NCI-H1417 treated with DMSO at 0.1 percent for 48 hours (cell line): ENCODE results near the gene EFHD2.
"Not testable (repeated sequence)": the region's sequence is repeated elsewhere in the genome, so short reads cannot be mapped to it uniquely, and the experiment has no call there.

ENCODE experiments used
- DNase-seq: peaks from one replicate; lab custom pipeline; 2025; lab: John Stamatoyannopoulos, UW

EFHD2 gene, protein sequence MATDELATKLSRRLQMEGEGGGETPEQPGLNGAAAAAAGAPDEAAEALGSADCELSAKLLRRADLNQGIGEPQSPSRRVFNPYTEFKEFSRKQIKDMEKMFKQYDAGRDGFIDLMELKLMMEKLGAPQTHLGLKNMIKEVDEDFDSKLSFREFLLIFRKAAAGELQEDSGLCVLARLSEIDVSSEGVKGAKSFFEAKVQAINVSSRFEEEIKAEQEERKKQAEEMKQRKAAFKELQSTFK

DNA sequence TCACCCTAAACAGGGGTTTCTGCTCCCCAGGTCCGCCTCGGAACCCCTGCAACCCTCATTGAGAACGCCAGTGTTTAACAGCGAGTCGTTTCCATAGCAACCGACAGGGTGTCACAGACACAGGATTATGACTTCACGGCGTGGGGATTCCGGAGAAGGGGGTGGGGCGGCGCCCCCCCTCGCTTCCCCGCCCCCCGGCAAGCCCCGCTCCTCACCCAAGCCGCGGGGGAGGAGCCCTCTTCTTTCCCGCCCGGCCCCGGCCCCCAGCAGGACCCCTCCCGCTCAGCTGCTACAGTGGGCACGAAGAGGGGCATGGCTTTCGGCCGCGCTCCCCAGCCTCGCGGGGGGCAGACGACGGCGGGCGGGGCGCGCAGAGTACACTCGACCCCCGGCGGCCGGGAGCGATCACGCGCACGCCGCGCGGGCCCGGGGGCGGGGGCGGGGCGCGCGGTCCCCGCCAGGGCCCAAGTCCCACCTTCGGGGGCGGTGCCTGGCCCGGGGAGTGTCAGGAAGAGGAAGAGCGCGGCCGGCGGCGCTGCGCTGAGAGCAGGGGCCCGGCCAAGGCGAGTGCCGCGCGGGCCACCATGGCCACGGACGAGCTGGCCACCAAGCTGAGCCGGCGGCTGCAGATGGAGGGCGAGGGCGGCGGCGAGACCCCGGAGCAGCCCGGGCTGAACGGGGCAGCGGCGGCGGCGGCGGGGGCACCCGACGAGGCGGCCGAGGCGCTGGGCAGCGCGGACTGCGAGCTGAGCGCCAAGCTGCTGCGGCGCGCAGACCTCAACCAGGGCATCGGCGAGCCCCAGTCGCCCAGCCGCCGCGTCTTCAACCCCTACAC, at the start of gene EFHD2:
Gene EFHD2 (plus strand): TSS at position 501 of the 835 bp plus-strand sequence. CDS start 84 bp downstream, at position 585.
- peak; percentile 29 for DNase-seq

DNA sequence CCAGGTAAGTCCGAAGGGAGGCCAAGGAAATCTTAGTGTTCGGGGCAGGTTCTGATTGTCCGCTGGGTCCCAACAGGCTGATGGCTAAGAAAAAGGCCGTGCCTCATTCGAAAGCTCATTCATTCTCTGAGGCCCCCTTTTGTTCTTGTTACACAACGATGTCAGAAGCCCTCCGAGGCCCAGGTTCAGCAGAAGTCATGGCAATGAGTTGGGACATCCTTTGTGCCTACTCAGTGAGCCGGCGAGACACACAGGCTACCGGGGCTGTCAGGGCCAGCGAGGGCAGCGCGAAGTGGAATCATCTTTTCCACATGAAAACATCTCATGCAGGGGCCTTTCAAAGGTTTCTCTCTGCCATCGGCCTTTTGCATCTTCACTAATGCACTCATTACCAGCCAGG, 49.0 kb upstream of the EFHD2 start:
- no peak for DNase-seq

DNA sequence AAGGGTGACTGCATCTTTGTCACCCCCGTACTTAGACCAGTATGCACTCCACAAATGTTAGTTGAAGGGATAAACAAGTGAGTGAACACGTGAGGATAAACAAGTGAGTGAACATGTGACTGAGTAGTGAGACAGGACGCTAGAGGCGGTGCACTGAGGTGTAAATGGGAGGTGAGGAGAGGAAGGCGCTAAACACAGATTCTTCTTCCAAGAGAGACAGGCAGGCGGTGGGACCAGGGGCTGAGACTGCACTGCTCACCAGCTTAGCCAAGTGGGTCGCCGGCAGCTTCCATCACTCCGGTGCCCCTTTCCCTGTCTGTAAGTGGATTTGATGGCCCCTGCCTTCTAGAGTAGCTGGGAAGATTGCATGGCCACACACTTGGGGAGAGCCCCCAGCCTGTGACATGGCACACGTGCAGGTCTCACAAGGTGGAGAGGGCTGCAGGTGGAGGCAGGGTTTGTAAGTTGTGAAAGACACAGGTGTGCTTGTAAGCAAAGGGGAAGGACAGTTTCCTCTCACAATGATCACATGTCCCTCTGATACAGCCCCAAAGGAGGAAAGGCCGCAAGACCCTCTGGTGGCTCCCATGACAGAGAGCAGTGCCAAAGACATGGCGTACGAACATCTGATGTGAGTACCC, 47.5 kb upstream of the EFHD2 start:
- DNase-seq: no peak

DNA sequence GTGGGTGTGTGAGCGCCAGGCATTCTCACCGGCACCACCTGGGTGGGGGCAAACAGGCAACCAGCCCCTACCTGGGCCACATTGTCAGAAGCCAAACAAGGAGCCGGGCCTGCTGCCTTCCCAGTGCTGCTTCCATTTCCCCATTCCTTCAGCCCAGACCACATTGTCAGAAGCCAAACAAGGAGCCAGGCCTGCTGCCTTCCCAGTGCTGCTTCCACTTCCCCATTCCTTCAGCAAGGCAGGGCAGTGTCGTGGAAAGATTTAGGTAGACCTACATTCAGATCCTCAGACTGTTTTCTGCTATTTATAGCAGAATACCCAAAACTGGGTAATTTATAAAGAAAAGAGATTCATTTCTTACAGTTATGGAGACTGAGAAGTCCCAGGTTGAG, 47.0 kb upstream of the EFHD2 start:
- DNase-seq: no peak

DNA sequence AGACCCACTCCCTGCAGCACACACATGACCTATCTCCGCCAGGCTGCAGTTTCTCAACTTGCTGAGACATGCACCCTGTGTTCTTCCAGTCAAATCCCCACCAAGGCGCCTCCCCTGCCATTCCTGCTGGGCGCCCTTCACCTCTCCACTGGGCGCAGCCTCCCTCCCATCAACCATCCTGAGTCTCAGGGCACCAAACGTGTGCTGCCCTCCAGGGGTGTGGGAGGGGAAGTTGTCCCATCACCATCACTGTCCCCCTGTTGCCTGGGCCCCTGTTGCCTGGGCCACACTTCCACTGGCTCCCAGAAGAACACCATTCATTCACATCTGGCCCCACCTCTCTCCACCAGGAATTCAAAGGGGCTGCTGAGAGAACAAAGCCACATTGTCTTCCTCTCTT, 44.9 kb upstream of the EFHD2 start:
- no peak for DNase-seq

DNA sequence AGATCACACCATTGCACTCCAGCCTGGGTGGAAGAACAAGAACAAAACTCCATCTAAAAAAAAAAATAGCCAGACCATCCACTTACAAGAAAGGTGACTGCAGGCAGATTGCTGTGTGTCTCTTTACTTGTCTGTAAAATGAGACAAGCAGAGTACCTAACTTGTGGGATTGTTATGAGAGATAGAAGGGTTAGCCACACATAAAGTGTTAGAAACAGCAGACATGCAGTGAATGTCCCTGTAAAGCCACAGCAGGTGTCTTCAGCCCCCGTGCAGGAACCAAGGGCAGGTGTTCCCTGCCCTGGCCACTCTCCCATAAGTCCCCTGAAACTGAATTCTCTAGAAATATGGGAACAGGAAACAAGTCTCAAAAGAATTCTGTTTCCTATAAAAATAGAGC, 40.8 kb upstream of the EFHD2 start:
- no peak for DNase-seq

DNA sequence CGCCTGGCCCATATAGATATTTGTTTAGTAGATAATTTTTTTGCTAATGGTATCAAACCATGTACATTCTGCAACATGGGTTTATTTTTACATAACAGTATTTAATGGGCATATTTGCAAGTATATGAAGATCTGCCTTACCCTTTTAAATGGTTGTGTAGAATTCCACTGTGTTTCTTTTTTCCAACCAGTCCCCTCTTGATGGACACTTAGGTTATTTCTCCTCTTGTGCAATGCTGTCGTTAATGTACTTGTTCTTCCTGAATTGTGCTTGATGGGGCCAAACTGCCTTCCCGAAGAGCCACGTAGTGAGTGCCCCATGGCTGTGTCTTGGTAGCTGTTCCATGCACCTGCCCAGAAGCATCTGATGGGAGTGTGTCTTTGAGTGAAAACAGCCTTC, 39.4 kb upstream of the EFHD2 start:
- DNase-seq: no peak

DNA sequence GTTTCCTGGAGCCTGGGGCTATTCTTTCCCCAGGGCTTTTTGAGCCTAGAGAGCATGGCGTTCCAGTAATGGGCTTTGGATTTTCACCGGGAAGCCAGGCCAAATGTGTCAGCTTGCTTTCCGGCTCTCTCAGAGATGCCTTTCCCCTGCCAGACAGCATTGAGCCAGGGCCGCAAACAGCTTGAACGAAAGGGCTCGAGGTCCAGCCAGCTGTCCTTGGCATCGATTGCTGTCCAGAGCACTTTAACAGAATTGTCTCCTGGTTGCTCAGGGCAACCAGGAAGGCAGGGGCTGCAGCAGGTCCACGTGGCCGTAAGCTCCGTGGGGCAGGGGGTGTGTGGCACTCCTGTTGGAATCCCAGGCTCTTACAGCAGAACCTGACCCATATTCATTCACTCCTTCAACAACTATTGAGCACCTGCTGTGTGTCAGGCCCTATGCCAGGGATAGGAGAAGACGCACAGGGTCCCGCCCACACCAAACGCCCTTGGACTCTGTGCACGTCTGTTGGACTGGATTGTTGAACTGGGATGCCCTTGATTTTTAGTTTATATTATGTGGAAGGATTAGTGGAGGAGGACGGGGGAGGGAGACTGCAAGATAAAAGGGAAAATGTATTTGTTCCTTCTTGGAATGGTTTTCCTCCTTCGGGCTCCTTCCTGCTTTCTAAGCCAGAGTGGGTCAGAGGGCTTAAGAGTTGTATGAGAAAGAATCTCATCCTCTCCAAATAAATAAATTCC, 38.7 kb upstream of the EFHD2 start:
- no peak for DNase-seq

DNA sequence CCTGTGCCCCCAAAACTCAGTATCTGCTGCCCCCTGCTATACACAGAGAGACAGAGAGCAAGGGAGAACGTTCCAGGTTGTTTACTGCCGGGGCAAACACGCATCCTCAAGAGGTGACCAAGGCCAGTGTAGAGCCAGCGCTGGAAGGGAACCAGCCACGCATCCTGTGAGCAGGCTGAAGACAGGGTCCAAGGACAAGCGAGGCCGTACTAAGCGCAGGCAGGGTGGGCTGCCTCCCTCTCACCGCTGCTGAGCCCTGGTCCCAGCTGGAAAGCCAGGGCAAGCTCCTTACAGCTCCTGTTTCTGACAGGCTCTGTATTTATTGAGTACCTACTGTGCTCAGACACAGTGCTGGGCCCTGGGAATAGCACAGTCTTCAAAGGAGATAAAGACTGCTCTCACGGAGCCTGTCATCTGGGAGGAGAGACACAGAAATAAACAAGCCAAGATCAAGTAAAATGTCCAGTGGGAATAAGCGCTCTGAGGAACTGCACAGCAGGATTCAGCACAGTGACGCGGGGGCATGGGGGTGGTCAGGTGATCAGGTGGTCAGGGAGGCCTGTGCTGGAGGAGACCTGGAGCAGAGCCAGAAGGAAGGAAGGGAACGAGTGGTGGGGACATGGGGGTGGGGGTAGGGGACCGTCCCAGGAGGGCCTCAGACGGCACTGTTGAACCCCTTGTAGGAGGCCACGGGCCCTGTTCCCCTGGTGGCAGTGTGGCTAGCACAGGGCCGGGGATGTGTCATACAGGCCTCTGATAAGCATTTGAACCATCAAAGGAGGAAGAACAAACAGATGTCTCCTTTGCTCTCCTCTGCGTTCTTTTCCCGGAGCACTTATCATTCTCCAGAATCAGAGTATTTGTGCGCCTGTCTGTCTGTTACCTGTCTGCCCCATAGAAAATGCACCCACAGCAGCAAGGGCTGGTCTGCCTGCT, 37.8 kb upstream of the EFHD2 start:
- DNase-seq: no peak

DNA sequence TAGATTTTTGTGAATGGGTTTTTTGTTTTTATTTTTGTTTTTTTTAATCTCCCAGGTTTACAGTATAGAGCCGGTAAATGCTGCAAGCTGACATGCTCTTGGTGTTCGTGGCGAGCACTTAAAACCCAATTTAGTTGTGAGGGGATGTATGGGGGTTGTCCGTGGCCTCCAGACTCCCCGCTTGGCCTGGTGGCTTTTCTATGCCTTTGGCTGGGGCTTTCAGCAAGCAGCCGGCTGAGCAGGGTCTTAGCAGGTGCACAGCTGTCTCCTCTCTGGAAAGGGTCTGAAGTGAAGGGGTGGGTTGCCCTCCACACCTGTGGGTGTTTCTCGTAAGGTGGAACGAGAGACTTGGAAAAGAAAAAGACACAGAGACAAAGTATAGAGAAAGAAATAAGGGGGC, 31.0 kb upstream of the EFHD2 start:
- no peak for DNase-seq

DNA sequence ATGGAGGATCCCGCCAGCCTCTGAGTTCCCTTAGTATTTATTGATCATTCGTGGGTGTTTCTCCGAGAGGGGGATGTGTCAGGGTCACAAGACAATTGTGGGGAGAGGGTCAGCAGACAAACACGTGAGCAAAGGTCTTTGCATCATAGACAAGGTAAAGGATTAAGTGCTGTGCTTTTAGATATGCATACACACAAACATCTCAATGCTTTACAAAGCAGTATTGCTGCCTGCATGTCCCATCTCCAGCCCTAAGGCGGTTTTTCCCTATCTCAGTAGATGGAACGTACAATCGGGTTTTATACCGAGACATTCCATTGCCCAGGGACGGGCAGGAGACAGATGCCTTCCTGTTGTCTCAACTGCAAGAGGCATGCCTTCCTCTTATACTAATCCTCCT, 30.5 kb upstream of the EFHD2 start:
- not testable (repeated sequence) for DNase-seq

DNA sequence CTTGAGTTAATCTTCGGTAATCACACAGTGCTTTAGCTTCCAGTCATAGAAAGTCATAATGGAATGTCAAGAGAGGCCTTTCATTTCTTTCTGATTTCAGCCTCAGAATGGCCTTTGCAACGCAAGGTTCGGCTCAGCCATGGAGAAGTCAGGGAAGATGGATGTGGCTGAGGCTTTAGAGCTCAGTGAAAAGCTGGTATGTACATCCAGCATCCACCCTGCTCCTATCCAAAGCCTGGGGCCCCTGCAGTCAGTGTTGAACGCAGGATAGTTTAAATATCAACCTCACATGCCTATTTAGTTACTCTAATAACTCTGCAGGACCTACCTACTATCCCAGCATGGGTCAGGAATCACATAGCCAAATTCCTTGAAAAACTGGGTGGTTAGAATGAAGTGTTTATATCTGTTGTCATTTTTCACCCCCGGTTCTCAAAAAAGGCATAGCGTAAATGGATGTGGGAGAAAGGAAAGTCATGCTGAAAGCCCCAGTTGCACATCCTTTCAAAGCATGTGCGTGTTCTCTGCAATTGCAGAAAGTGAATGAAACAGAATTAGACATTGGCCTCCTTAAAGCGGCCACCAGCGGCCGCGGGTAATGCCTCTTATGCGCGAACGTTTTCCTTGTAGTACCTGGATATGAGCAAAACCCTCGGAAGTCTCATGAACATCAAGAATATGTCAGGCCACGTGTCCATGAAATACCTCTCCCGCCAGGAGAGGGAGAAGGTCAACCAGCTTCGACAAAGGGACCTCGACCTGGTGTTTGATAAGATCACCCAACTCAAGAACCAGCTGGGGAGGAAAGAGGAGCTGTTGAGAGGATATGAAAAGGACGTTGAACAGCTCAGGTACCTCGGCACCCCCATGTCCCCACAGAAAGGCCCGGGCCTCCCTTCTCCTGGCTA, 28.8 kb upstream of the EFHD2 start:
- no peak for DNase-seq

DNA sequence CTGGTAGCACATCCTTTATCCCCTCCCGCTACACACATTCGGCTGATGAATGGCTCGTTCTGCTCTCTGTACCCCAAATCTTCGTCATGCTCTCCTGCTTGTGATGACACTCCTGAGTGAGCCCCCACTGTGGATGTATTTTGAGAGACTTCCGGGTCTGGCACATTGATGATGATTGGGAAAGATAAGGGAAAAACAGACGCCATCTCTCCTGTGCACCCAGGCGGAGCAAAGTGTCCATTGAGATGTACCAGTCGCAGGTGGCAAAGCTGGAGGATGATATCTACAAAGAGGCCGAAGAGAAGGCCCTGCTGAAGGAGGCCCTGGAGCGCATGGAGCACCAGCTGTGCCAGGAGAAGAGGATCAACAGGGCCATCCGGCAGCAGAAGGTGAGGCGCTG, 27.9 kb upstream of the EFHD2 start:
- no peak for DNase-seq

DNA sequence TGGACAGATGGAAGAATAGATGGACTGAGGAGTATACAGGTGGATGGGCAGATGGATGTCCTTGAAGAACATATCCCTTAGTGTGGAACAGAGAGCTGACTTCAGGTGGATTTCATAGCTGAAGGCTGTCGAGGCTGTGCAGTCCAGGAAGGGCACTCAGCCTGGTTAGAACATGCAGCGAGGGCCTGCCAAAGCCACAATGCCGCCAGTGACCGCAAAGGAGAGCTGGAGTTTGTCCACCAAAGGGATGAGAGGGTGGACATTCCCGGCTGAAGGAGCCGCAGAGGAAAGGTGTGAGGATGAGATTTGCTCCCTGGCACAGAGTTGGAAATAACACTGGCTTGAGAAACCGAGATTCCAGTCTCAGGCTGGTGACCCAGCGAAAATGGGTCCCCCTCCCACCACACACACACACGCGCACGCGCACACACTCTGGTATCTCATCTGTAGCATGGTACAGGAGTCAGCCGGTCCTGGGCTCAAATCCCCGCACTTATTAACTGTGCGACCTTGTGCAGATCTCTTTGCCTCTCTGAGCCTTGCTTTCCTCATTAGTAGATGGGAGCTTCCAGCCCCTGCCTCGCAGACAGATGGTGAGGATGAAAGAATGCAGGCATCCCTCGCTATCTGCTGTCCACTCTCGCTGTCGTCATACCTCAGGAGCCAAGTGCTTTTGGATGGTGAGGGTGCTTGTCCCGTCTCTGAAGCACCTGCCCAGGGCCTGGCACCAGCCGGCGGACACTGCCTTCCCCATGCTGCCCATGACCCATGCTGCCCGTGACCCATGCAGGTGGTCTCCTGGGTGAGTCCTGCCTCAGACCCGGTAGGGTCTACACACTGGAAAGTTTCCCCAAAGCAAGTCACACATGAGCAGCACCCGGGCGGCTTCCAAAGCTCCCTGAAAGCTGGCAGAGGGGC, 26.8 kb upstream of the EFHD2 start:
- no peak for DNase-seq

DNA sequence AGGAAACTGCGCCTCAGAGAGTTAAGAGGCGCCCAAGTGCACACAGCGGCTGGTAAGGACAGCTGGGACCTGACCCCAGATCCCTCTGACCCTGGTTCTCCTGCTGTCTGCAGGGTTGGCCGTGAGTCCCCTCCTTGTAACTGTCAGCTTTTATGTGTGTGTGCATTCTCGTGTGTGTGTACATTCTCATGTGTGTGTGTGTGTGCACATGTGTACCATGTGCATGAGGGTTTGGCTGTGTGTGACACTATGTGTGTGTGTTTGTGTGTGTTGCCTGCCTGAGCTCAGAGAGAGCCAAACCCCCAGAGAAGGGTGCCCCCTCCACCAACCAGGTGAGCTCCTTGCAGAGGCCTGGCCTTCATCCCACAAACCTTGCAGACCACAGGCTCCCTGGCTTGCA, 25.9 kb upstream of the EFHD2 start:
- no peak for DNase-seq

DNA sequence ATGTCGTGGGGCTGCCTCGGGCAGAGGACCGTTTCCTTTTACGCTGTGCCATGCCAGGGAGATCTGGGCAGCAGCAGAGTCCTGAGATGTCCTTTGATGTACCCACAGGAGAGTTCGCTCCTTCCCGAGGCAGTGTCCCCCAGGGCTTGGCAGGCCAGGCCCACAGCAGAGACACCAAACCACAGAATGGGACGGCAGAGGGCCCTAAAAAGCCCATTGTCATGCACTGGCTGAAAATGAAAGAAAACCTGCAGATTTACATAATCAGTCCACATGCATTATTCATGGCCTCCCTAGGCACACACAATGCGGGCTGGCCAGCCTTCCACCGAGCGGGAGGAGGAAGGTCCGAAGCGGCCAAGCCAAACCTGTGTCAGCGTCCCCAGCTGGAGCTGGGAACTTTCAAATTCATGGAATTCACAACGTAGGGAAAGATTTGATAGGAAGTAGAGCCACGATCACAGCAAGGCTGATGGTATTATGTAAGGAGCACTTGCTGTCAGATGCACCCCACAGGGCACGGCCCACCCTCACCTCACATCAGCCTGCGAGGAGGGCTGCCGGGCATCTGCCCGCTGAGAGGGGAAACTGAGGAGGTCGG, 25.3 kb upstream of the EFHD2 start:
- no peak for DNase-seq

DNA sequence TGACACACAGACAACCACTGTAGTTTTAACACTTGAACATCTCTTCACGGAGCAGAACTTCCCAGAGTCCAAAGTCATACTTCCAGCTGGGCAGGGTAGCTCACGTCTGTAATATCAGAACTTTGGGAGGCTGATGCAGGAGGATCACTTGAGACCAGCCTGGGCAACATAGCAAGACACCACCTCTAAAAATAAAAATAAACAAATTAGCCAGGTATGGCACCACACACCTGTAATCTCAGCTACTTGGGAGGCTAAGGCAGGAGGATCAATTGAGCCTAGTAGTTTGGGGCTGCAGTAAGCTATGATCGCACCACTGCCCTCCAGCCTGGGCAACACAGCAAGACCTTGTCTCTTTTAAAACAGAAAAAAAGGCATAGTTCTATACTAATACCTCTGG, 24.3 kb upstream of the EFHD2 start:
- no peak for DNase-seq

DNA sequence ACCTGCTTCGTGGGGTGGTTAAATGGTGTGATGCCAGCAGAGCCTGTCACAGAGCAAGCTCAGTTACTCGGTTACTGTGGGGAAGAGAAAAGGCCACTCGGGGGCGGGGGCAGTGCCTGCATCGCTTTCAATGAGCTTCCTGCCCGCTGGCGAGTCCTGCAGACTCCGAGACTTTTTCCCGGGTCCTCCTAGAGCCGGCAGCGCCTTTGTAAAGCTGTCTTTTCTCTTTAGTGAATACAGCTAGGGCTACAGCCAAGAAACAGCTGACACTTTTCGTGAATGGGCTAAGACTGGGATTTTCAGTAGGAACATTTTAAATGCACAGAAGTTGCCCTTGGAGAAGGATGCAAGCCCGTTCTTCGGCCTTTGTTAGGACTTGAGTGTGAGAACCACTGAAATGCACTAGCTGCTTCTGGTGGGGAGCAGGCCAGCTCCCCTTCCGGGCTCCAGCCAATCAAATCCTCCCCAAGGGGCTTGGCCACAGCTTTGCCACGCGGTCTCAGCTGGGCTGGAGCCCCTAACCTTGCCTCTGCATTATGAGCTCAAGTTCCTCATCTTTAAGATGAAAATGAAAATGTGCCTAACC, 23.4 kb upstream of the EFHD2 start:
- DNase-seq: no peak
